Activated CD4-positive, alpha-beta T cell treated with anti-CD3 and anti-CD28 coated beads, Interleukin-2, amount 50 U/mL, for 24 hours (primary cell): ENCODE measurements around the gene HORMAD2.

ENCODE experiments used
- DNase-seq, 2 donors: peaks; one replicate each; pipeline ENCODE4 v3.0.0-alpha.2; 2020; ENCODE audit warnings: low read depth in 1 of 2, low spot score in 1 of 2

The HORMAD2 gene

GRCh38 chr22:30104501-30105156 is 24.4 kb downstream of the HORMAD2 start:
- no peak for DNase-seq

GRCh38 chr22:30105483-30105882 is 25.2 kb downstream of the HORMAD2 start:
- DNase-seq, result no peak

GRCh38 chr22:30113494-30113893 is 33.2 kb downstream of the HORMAD2 start:
- no peak for DNase-seq

GRCh38 chr22:30114361-30114760 is 34.1 kb downstream of the HORMAD2 start:
- DNase-seq, result no peak

GRCh38 chr22:30115705-30116104 is 35.4 kb downstream of the HORMAD2 start:
- DNase-seq, result no peak

- DNase-seq, result no peak
Measured at GRCh38 chr22:30116362-30117117, 36.3 kb downstream of the HORMAD2 start.

GRCh38 chr22:30117256-30117655 is 37.0 kb downstream of the HORMAD2 start:
- no peak for DNase-seq

GRCh38 chr22:30118291-30118690 is 38.0 kb downstream of the HORMAD2 start:
- no peak for DNase-seq

GRCh38 chr22:30121960-30122359 is 41.7 kb downstream of the HORMAD2 start:
- DNase-seq, result no peak

GRCh38 chr22:30123463-30123862 is 43.2 kb downstream of the HORMAD2 start:
- no peak for DNase-seq

GRCh38 chr22:30127749-30128166 is 47.5 kb downstream of the HORMAD2 start:
- DNase-seq, result no peak

- no peak for DNase-seq
Measured at GRCh38 chr22:30128511-30128910, 48.2 kb downstream of the HORMAD2 start.

GRCh38 chr22:30129636-30130035 is 49.4 kb downstream of the HORMAD2 start:
- DNase-seq, result no peak

GRCh38 chr22:30132290-30132996 is 52.2 kb downstream of the HORMAD2 start:
- DNase-seq, result no peak

- no peak for DNase-seq
Measured at GRCh38 chr22:30140414-30140813, 60.1 kb downstream of the HORMAD2 start.

- DNase-seq, result no peak
Measured at GRCh38 chr22:30143265-30143664, 63.0 kb downstream of the HORMAD2 start.

- DNase-seq, result no peak
Measured at GRCh38 chr22:30144391-30144790, 64.1 kb downstream of the HORMAD2 start.

GRCh38 chr22:30150212-30150611 is 69.9 kb downstream of the HORMAD2 start:
- no peak for DNase-seq

GRCh38 chr22:30158277-30158676 is 78.0 kb downstream of the HORMAD2 start:
- DNase-seq, result no peak

GRCh38 chr22:30158744-30159500 is 78.7 kb downstream of the HORMAD2 start:
- no peak for DNase-seq
